HepG2 (cell line): ENCODE results near the gene KDM8. TPM values are rescaled to one million over a fixed set of nuclear protein-coding genes. Genes with fewer than 3 reads are reported as not detected.

Experiments used
- ATAC-seq: fragments of 200-7000 bp; cut with Tn5 transposase; 3 replicates; pipeline ENCODE4 v1.9.1; 2020; ENCODE audit warnings: mild to moderate bottlenecking, moderate library complexity
- BruUV-seq: library from RNA; stranded (reverse); fragments of 400-500 nt; replicated peaks from 2 replicates; lab custom pipeline; 2021; lab: Mats Ljungman, UMichigan
- CTCF ChIA-PET: fragments of 300-600 bp; formaldehyde crosslinking; extraction: SDS; loops from one replicate; lab custom pipeline; 2021; ENCODE audit warnings: low total read pairs, inconsistent platforms, low intra/inter-chr PET ratio; lab: Yijun Ruan, JAX
- POLR2A ChIA-PET: fragments of 350-600 bp; sonication (Branson Sonifier 250); formaldehyde crosslinking; loops from one replicate; lab custom pipeline; 2020; ENCODE audit warnings: antibody characterized with exemption, inconsistent platforms; lab: Yijun Ruan, JAX
- DNase-seq: peaks from one replicate; pipeline ENCODE4 v3.0.0-alpha.2; 2015; ENCODE audit warnings: low spot score
- FAIRE-seq: peaks from 3 replicates; lab custom pipeline; 2011; peaks lifted over from hg19 to GRCh38; lab: Jason Lieb, UNC
- H2AFZ ChIP-seq: one replicate; pipeline ENCODE4 v1.6.1; 2011; ENCODE audit warnings: low read length, inconsistent platforms
- H3K27ac ChIP-seq: fragments of 300-600 bp; 3 replicates; pipeline ENCODE4 v1.8.0; 2011; ENCODE audit warnings: mixed run types, mild to moderate bottlenecking, mixed read lengths, low read length, inconsistent platforms; ENCODE audit not compliant: insufficient read depth; ENCODE audit errors: extremely low read length
- H3K27me3 ChIP-seq, 2 experiments: fragments of 200-600 bp in 1 of 2; 2 replicates in 1 of 2; 3 replicates in 1 of 2; pipeline versions ENCODE4 v1.6.0 to v1.8.0; 2011; ENCODE audit warnings: low read length in 2 of 2, mild to moderate bottlenecking in 2 of 2, moderate library complexity in 2 of 2, inconsistent platforms in 1 of 2; ENCODE audit not compliant: insufficient read depth in 2 of 2, control insufficient read depth in 1 of 2
- H3K36me3 ChIP-seq, 2 experiments: fragments of 200-600 bp in 1 of 2; replicated peaks in 1 of 2; 2 replicates in 1 of 2; 3 replicates in 1 of 2; pipeline versions ENCODE4 v1.5.1 to v1.8.0; 2011; ENCODE audit warnings: low read length in 2 of 2, inconsistent platforms in 1 of 2; ENCODE audit not compliant: insufficient read depth in 2 of 2, control insufficient read depth in 1 of 2
- H3K4me1 ChIP-seq: 2 replicates; pipeline ENCODE4 v1.5.1; 2012; ENCODE audit warnings: low read length, inconsistent platforms; ENCODE audit not compliant: insufficient read depth
- H3K4me2 ChIP-seq: 2 replicates; pipeline ENCODE4 v1.6.0; 2011; ENCODE audit warnings: low read depth, low read length, inconsistent platforms
- H3K4me3 ChIP-seq, 3 experiments: fragments of 200-600 bp in 1 of 3; sonication (generic), shearing (Covaris generic) in 1 of 3; replicated peaks in 1 of 3; 2 replicates each; pipeline ENCODE4 v1.5.1; 2011 to 2016; ENCODE audit warnings: low read length in 3 of 3, inconsistent platforms in 2 of 3, low read depth in 2 of 3, mild to moderate bottlenecking in 2 of 3, control low read depth in 1 of 3, mixed read lengths in 1 of 3; ENCODE audit not compliant: insufficient read depth in 1 of 3
- H3K79me2 ChIP-seq: one replicate; pipeline ENCODE4 v1.6.1; 2011; ENCODE audit warnings: low read length, inconsistent platforms; ENCODE audit not compliant: insufficient read depth
- H3K9ac ChIP-seq: 2 replicates; pipeline ENCODE4 v1.6.0; 2011; ENCODE audit warnings: mild to moderate bottlenecking, low read depth, low read length, inconsistent platforms; ENCODE audit not compliant: insufficient read depth
- H3K9me3 ChIP-seq: 2 replicates; pipeline ENCODE4 v1.5.1; 2012; ENCODE audit warnings: mild to moderate bottlenecking, low read length
- H4K20me1 ChIP-seq: 2 replicates; pipeline ENCODE4 v1.6.0; 2011; ENCODE audit warnings: inconsistent platforms, mild to moderate bottlenecking, low read length, moderate library complexity; ENCODE audit not compliant: insufficient read depth
- CENPT ChIP-seq: sonication (generic); formaldehyde crosslinking; IDR thresholded peaks from 2 replicates; pipeline ENCODE4 v1.8.0; 2022; ENCODE audit warnings: low read depth, mild to moderate bottlenecking, moderate library complexity, missing genetic modification reagents
- CSRNP2 ChIP-seq: sonication (generic); formaldehyde crosslinking; conservative IDR thresholded peaks from 2 replicates; pipeline ENCODE4 v1.8.0; 2022; ENCODE audit warnings: low read depth, missing genetic modification reagents
- EZH2 ChIP-seq: conservative IDR thresholded peaks from 2 replicates; pipeline ENCODE4 v1.6.1; 2012; ENCODE audit warnings: mild to moderate bottlenecking, low read depth, low read length, moderate library complexity
- FOSL2 ChIP-seq: sonication (generic); formaldehyde crosslinking; IDR thresholded peaks from 2 replicates; pipeline ENCODE4 v1.4.0; 2020; ENCODE audit warnings: missing genetic modification reagents
- GTF2F1 ChIP-seq: fragments of 150-350 bp; IDR thresholded peaks from 2 replicates; pipeline ENCODE4 v1.6.1; 2014; ENCODE audit warnings: low read length
- MAFK ChIP-seq, 2 experiments: IDR thresholded peaks in 1 of 2; conservative IDR thresholded peaks in 1 of 2; 2 replicates each; pipeline ENCODE4 v1.6.1; 2011; ENCODE audit warnings: improper control_type of control experiment in 2 of 2, low read length in 2 of 2
- MBD4 ChIP-seq: IDR thresholded peaks from 2 replicates; pipeline ENCODE4 v1.6.1; 2012; ENCODE audit warnings: low read length, inconsistent platforms, borderline replicate concordance
- POLR2G ChIP-seq: fragments of 200-400 bp; formaldehyde crosslinking; IDR thresholded peaks from 2 replicates; pipeline ENCODE4 v1.6.1; 2018; ENCODE audit warnings: mild to moderate bottlenecking, low read depth, low read length, moderate library complexity
- ZMAT3 ChIP-seq: sonication (generic); formaldehyde crosslinking; conservative IDR thresholded peaks from 2 replicates; pipeline ENCODE4 v1.7.0; 2021; ENCODE audit warnings: missing genetic modification reagents
- ZNF333 ChIP-seq: sonication (generic); formaldehyde crosslinking; IDR thresholded peaks from 2 replicates; pipeline ENCODE4 v1.4.0; 2020; ENCODE audit warnings: mild to moderate bottlenecking, missing genetic modification reagents, borderline replicate concordance
- ZNF556 ChIP-seq: sonication (generic); formaldehyde crosslinking; IDR thresholded peaks from 2 replicates; pipeline ENCODE4 v1.4.0; 2020; ENCODE audit warnings: mild to moderate bottlenecking, missing genetic modification reagents, borderline replicate concordance
- ZNF879 ChIP-seq: sonication (generic); formaldehyde crosslinking; IDR thresholded peaks from 2 replicates; pipeline ENCODE4 v1.8.1; 2023; ENCODE audit warnings: missing genetic modification reagents
- WGBS: methylation state at CpG from one replicate; pipeline ENCODE4 v1.1.6; 2017; ENCODE audit warnings: low lambda C conversion rate; 5-methylcytosine and 5-hydroxymethylcytosine counted together
- in situ Hi-C: cut with HindIII; loops from 2 replicates; pipeline ENCODE4 v1.10.0; 2017; ENCODE audit warnings: low pct_unique_long_range_greater_than_20kb; ENCODE audit not compliant: extremely low pct_ligation_motif_present
- intact Hi-C: fragments of 100-400 bp; cut with micrococcal nuclease; formaldehyde crosslinking; loops from one replicate; pipeline ENCODE4 v1.10.0; 2022; ENCODE audit not compliant: unreplicated experiment
- polyA plus RNA-seq, 8 experiments: library from polyadenylated mRNA; depleted of rRNA in 3 of 8; stranded (reverse) in 7 of 8; unstranded in 1 of 8; fragments of >200 nt; fragmentation: Illumina TruSeq in 4 of 8; extraction: Trizol in 4 of 8; gene quantifications; 2 replicates each; pipeline versions ENCODE4 v1.2.1 to v1.2.3, GENCODE V29; 2011 to 2016; ENCODE audit warnings: low read depth in 4 of 8, missing spikeins in 1 of 8, mixed read lengths in 1 of 8; ENCODE audit not compliant: insufficient read depth in 1 of 8
- total RNA-seq, 5 experiments: library from RNA; depleted of rRNA; stranded (reverse); fragments of >200 nt; fragmentation: Illumina TruSeq; extraction: Trizol; gene quantifications; 2 replicates each; pipeline ENCODE4 v1.2.3, GENCODE V29; 2016; ENCODE audit warnings: low read depth in 1 of 5
- TF ChIP-seq, protein P1 (sequence below): sonication (generic); formaldehyde crosslinking; IDR thresholded peaks from 2 replicates; pipeline ENCODE4 v1.5.1; 2020; ENCODE audit warnings: missing genetic modification reagents, mild to moderate bottlenecking, borderline replicate concordance
- TF ChIP-seq, protein P2 (sequence below): sonication (generic); formaldehyde crosslinking; IDR thresholded peaks from 2 replicates; pipeline ENCODE4 v1.4.0; 2020; ENCODE audit warnings: missing genetic modification reagents

KDM8 gene
- total and polyA plus RNA-seq, 2 of the 13 experiments (the other 11 are each of a cell fraction or from before 2014, with no cell fraction given): 3.3 to 8.6 TPM

DNA sequence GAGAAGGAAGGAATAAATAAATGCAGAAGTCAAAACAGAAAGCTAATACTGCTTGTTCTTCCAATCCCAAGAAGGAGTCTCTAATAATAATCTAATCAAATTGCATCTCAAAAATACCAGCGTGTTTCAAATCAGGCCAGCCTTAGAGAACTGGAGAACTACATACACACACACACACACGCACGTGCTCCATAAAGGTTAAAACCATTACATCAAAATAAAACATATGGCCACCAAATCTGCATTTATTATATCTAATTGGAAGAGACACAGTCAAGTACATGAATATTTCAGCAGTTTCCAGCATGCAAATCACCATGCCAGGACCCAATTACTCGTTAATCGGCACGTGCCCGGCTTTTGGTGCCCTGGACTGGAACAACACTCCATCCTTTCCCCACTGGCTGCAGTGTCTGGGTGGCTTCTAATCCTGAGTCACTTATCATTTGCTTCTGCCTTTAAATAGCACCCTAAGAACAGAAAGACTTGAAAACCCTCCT lies 20.4 kb upstream of the KDM8 start:
- no peak overlapping the region for H3K27ac ChIP-seq
- peaks cover 10% of the 10 kb centered on the region; the same call in 1 of the 2 replicates for H3K4me1 ChIP-seq
- H3K9ac ChIP-seq: no peak overlapping the region
- ChIA-PET POLR2A (no interaction called here), CTCF (no interaction called here)
- no peaks in the 10 kb centered on the region for H3K79me2 ChIP-seq
- WGBS: 33% methylated on average over 7 of the region's 7 CpGs
- no peaks in the 10 kb centered on the region for H3K36me3 ChIP-seq
- FAIRE-seq: no peak
- no peak overlapping the region for H3K4me2 ChIP-seq
- H2AFZ ChIP-seq: no peak overlapping the region
- no peak for ATAC-seq
- H3K4me3 ChIP-seq: no peak overlapping the region
- no peaks in the 10 kb centered on the region for H4K20me1 ChIP-seq
- H3K27me3 ChIP-seq: peaks cover 0 to 6% of the 10 kb centered on the region in 2 experiments; a peak in 1 of 5 replicates
- H3K9me3 ChIP-seq: no peaks in the 10 kb centered on the region
- no TSS peak for BruUV-seq
- in situ Hi-C loops (no loop called here), intact Hi-C loops (no loop called here)
- DNase-seq: no peak
- no peak for TF ChIP-seq GTF2F1
- no peak for TF ChIP-seq ZNF879 (CRISPR knock-in tag)
- TF ChIP-seq ZMAT3 (CRISPR knock-in tag): no peak
- no peak for TF ChIP-seq MBD4
- TF ChIP-seq POLR2G: no peak

GRCh38 chr16:27185776-27186130 lies 17.6 kb upstream of the KDM8 start:
- H3K4me3 ChIP-seq: no peak overlapping the region
- POLR2A ChIA-PET: interaction anchor here (1.9 kb wide), 1 partner anchor 18 kb away, joined by 14 read pairs; the partner anchor contains the start of gene KDM8
- intact Hi-C loops: no loop called here
- TF ChIP-seq CENPT (CRISPR knock-in tag): no peak
- TF ChIP-seq EZH2: no peak
- no peak for TF ChIP-seq CSRNP2 (CRISPR knock-in tag)
- TF ChIP-seq, protein P1, sequence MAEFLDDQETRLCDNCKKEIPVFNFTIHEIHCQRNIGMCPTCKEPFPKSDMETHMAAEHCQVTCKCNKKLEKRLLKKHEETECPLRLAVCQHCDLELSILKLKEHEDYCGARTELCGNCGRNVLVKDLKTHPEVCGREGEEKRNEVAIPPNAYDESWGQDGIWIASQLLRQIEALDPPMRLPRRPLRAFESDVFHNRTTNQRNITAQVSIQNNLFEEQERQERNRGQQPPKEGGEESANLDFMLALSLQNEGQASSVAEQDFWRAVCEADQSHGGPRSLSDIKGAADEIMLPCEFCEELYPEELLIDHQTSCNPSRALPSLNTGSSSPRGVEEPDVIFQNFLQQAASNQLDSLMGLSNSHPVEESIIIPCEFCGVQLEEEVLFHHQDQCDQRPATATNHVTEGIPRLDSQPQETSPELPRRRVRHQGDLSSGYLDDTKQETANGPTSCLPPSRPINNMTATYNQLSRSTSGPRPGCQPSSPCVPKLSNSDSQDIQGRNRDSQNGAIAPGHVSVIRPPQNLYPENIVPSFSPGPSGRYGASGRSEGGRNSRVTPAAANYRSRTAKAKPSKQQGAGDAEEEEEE (CRISPR knock-in tag): no peak
- no peak for TF ChIP-seq ZNF556 (CRISPR knock-in tag)
- TF ChIP-seq FOSL2 (CRISPR knock-in tag): no peak
- TF ChIP-seq, protein P2, sequence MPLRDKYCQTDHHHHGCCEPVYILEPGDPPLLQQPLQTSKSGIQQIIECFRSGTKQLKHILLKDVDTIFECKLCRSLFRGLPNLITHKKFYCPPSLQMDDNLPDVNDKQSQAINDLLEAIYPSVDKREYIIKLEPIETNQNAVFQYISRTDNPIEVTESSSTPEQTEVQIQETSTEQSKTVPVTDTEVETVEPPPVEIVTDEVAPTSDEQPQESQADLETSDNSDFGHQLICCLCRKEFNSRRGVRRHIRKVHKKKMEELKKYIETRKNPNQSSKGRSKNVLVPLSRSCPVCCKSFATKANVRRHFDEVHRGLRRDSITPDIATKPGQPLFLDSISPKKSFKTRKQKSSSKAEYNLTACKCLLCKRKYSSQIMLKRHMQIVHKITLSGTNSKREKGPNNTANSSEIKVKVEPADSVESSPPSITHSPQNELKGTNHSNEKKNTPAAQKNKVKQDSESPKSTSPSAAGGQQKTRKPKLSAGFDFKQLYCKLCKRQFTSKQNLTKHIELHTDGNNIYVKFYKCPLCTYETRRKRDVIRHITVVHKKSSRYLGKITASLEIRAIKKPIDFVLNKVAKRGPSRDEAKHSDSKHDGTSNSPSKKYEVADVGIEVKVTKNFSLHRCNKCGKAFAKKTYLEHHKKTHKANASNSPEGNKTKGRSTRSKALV (CRISPR knock-in tag): no peak
- no peak for TF ChIP-seq ZNF333 (CRISPR knock-in tag)
- TF ChIP-seq MAFK (conservative IDR thresholded peaks at IDR 0.05 in 1 of 2, IDR thresholded peaks at IDR 0.05 in 1 of 2; ENCODE audit: low read length in 2 of 2): no peak

More at GRCh38 chr16:27185776-27186130, 17.6 kb upstream of the KDM8 start:
- Histone ChIP-seq H3K27me3 (peaks cover 0 to 11% of the 10 kb centered on the region in 2 experiments; a peak in 2 of 5 replicates), H3K4me1 (peaks cover 14% of the 10 kb centered on the region), H3K36me3 (no peaks in the 10 kb centered on the region), H3K9ac (no peak overlapping the region), H2AFZ (no peak overlapping the region), H4K20me1 (no peaks in the 10 kb centered on the region), H3K9me3 (no peaks in the 10 kb centered on the region), H3K79me2 (no peaks in the 10 kb centered on the region), H3K27ac (no peak overlapping the region), H3K4me2 (no peak overlapping the region)
- CTCF ChIA-PET: no interaction called here
- DNase-seq: no peak
- FAIRE-seq: no peak
- in situ Hi-C loops: no loop called here
- ATAC-seq: no peak
- BruUV-seq: no TSS peak
- WGBS: 89% methylated on average over 1 of the region's 1 CpG
